ENCODE measurements around the gene ACKR2. TPM values are rescaled to one million over a fixed set of nuclear protein-coding genes. Genes with fewer than 3 reads are reported as not detected.

ACKR2 gene
- total RNA-seq, 1 donor from 2014 or later: 0.88 TPM

GRCh38 chr3:42823351-42823750 lies 14.1 kb downstream of the ACKR2 start:
- Mint-ChIP-seq H3K9me3 (no peaks in the 10 kb centered on the region), H3K4me1 (ENCODE audit: low read depth) (no peaks in the 10 kb centered on the region), H3K36me3 (ENCODE audit: low read depth) (no peaks in the 10 kb centered on the region), H3K27me3 (ENCODE audit: insufficient read depth) (peaks cover 18% of the 10 kb centered on the region), H3K4me3 (no peak overlapping the region), H3K27ac (no peak overlapping the region)
- intact Hi-C loops (cut with micrococcal nuclease): no loop called here
- DNase-seq (ENCODE audit: low spot score): no peak

DNA sequence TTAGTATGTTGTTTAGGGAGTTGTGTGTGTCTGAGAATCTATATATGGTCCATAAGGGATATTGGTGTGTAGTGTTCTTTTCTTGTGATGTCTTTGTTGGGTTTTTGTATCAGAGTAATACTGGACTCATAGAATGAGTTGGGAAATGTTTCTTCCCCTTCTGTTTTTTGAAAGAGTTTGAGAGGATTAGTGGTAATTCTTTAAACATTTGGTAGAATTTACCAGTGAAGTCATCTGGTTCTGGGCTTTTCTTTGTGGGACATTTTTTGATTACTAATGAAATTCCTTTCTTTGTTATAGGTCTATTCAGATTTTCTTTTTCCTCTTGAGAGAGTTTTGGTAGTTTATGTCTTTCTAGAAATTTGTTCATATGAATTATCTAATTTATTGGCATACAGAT lies 16.9 kb downstream of the ACKR2 start:
- intact Hi-C loops (cut with micrococcal nuclease): no loop called here
- Mint-ChIP-seq H3K9me3 (no peaks in the 10 kb centered on the region), H3K4me1 (ENCODE audit: low read depth) (peaks cover 3% of the 10 kb centered on the region), H3K27me3 (ENCODE audit: insufficient read depth) (peaks cover 18% of the 10 kb centered on the region), H3K36me3 (ENCODE audit: low read depth) (no peaks in the 10 kb centered on the region), H3K27ac (no peak overlapping the region), H3K4me3 (no peak overlapping the region)
- DNase-seq (ENCODE audit: low spot score): no peak

GRCh38 chr3:42827023-42827422 lies 17.8 kb downstream of the ACKR2 start:
- intact Hi-C loops (cut with micrococcal nuclease): no loop called here
- Mint-ChIP-seq H3K27me3 (ENCODE audit: insufficient read depth) (peaks cover 17% of the 10 kb centered on the region), H3K4me3 (no peak overlapping the region), H3K27ac (no peak overlapping the region), H3K4me1 (ENCODE audit: low read depth) (peaks cover 9% of the 10 kb centered on the region), H3K9me3 (no peaks in the 10 kb centered on the region), H3K36me3 (ENCODE audit: low read depth) (no peaks in the 10 kb centered on the region)
- DNase-seq (ENCODE audit: low spot score): no peak

DNA sequence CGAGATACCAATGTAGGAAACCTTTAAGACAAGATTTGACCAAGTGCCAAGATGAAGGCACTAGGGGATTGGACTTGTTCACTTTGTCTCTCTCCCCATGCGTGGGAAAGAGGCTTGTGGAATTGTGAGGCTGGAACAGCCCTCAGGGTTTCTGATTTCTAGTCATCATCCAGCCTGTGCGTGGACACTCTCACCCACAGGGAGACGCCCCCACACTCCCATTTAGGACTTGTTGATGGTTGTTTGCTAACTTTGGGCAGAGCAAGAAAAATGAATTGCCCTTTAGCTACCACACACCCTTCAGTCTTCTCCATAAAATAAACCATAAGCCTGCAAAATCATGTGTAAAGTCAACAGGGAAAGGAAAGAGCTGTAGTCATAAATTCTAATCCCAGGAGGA lies 18.4 kb downstream of the ACKR2 start:
- Mint-ChIP-seq H3K4me3 (no peak overlapping the region), H3K9me3 (no peaks in the 10 kb centered on the region), H3K36me3 (ENCODE audit: low read depth) (no peaks in the 10 kb centered on the region), H3K27ac (no peak overlapping the region), H3K27me3 (ENCODE audit: insufficient read depth) (peaks cover 17% of the 10 kb centered on the region), H3K4me1 (ENCODE audit: low read depth) (peaks cover 9% of the 10 kb centered on the region)
- intact Hi-C loops (cut with micrococcal nuclease): no loop called here
- DNase-seq (ENCODE audit: low spot score): no peak

GRCh38 chr3:42829083-42829627 lies 19.9 kb downstream of the ACKR2 start:
- Mint-ChIP-seq H3K27ac (no peak overlapping the region), H3K4me1 (ENCODE audit: low read depth) (peaks cover 9% of the 10 kb centered on the region), H3K27me3 (ENCODE audit: insufficient read depth) (peaks cover 17% of the 10 kb centered on the region), H3K9me3 (no peaks in the 10 kb centered on the region), H3K36me3 (ENCODE audit: low read depth) (no peaks in the 10 kb centered on the region), H3K4me3 (no peak overlapping the region)
- intact Hi-C loops (cut with micrococcal nuclease): no loop called here
- no peak for DNase-seq (ENCODE audit: low spot score)

- no peak for DNase-seq (ENCODE audit: low spot score)
- Mint-ChIP-seq H3K4me1 (ENCODE audit: low read depth) (peaks cover 9% of the 10 kb centered on the region), H3K9me3 (no peaks in the 10 kb centered on the region), H3K36me3 (ENCODE audit: low read depth) (no peaks in the 10 kb centered on the region), H3K4me3 (no peak overlapping the region), H3K27me3 (ENCODE audit: insufficient read depth) (peaks cover 17% of the 10 kb centered on the region), H3K27ac (no peak overlapping the region)
- intact Hi-C loops (cut with micrococcal nuclease): loop anchor here (2.0 to 5.0 kb wide), 2 partner anchors 49 to 672 kb away; no protein-coding TSS in a partner anchor
Measured at GRCh38 chr3:42829628-42830436, 20.6 kb downstream of the ACKR2 start.

GRCh38 chr3:42830437-42831320 lies 21.4 kb downstream of the ACKR2 start:
- peaks cover 9% of the 10 kb centered on the region for H3K4me1 Mint-ChIP-seq (ENCODE audit: low read depth)
- H3K36me3 Mint-ChIP-seq (ENCODE audit: low read depth): no peaks in the 10 kb centered on the region
- no peak overlapping the region for H3K4me3 Mint-ChIP-seq
- H3K9me3 Mint-ChIP-seq: no peaks in the 10 kb centered on the region
- no peak overlapping the region for H3K27ac Mint-ChIP-seq
- H3K27me3 Mint-ChIP-seq (ENCODE audit: insufficient read depth): peaks cover 14% of the 10 kb centered on the region
- DNase-seq (ENCODE audit: low spot score): no peak
- intact Hi-C loops (cut with micrococcal nuclease): loop anchor here (1.0 to 5.0 kb wide), 5 partner anchors 9 to 672 kb away; partner anchors contain the start of gene HIGD1A

- peaks cover 11% of the 10 kb centered on the region for H3K27me3 Mint-ChIP-seq (ENCODE audit: insufficient read depth)
- no peaks in the 10 kb centered on the region for H3K36me3 Mint-ChIP-seq (ENCODE audit: low read depth)
- H3K4me1 Mint-ChIP-seq (ENCODE audit: low read depth): peaks cover 9% of the 10 kb centered on the region
- no peaks in the 10 kb centered on the region for H3K9me3 Mint-ChIP-seq
- DNase-seq (ENCODE audit: low spot score): peak; percentile 59
- intact Hi-C loops (cut with micrococcal nuclease): loop anchor here (1.0 to 5.0 kb wide), 5 partner anchors 8 to 671 kb away; partner anchors contain the start of gene HIGD1A
- H3K27ac Mint-ChIP-seq: no peak overlapping the region
- no peak overlapping the region for H3K4me3 Mint-ChIP-seq
Measured at GRCh38 chr3:42831321-42831713, 22.1 kb downstream of the ACKR2 start.

GRCh38 chr3:42836150-42837123 lies 27.2 kb downstream of the ACKR2 start:
- intact Hi-C loops (cut with micrococcal nuclease): no loop called here
- Mint-ChIP-seq H3K36me3 (ENCODE audit: low read depth) (no peaks in the 10 kb centered on the region), H3K4me1 (ENCODE audit: low read depth) (peaks cover 4% of the 10 kb centered on the region), H3K27ac (no peak overlapping the region), H3K9me3 (no peaks in the 10 kb centered on the region), H3K27me3 (ENCODE audit: insufficient read depth) (peaks cover 2% of the 10 kb centered on the region), H3K4me3 (no peak overlapping the region)
- DNase-seq (ENCODE audit: low spot score): no peak

GRCh38 chr3:42838571-42838970 lies 29.3 kb downstream of the ACKR2 start:
- Mint-ChIP-seq H3K27me3 (ENCODE audit: insufficient read depth) (peaks cover 2% of the 10 kb centered on the region), H3K4me1 (ENCODE audit: low read depth) (no peaks in the 10 kb centered on the region), H3K36me3 (ENCODE audit: low read depth) (no peaks in the 10 kb centered on the region), H3K9me3 (no peaks in the 10 kb centered on the region), H3K27ac (no peak overlapping the region), H3K4me3 (no peak overlapping the region)
- DNase-seq (ENCODE audit: low spot score): no peak
- intact Hi-C loops (cut with micrococcal nuclease): no loop called here

GRCh38 chr3:42839616-42840015 lies 30.4 kb downstream of the ACKR2 start:
- H3K4me3 Mint-ChIP-seq: no peak overlapping the region
- no peaks in the 10 kb centered on the region for H3K4me1 Mint-ChIP-seq (ENCODE audit: low read depth)
- H3K36me3 Mint-ChIP-seq (ENCODE audit: low read depth): no peaks in the 10 kb centered on the region
- intact Hi-C loops (cut with micrococcal nuclease): loop anchor here (1.0 kb wide), 2 partner anchors 8 to 58 kb away; no protein-coding TSS in a partner anchor
- DNase-seq (ENCODE audit: low spot score): peak; percentile 5
- H3K27ac Mint-ChIP-seq: no peak overlapping the region
- no peaks in the 10 kb centered on the region for H3K9me3 Mint-ChIP-seq
- peaks cover 2% of the 10 kb centered on the region for H3K27me3 Mint-ChIP-seq (ENCODE audit: insufficient read depth)

GRCh38 chr3:42841332-42841731 lies 32.1 kb downstream of the ACKR2 start:
- no peak for DNase-seq (ENCODE audit: low spot score)
- peaks cover 2% of the 10 kb centered on the region for H3K27me3 Mint-ChIP-seq (ENCODE audit: insufficient read depth)
- H3K9me3 Mint-ChIP-seq: no peaks in the 10 kb centered on the region
- no peak overlapping the region for H3K27ac Mint-ChIP-seq
- H3K36me3 Mint-ChIP-seq (ENCODE audit: low read depth): no peaks in the 10 kb centered on the region
- intact Hi-C loops (cut with micrococcal nuclease): no loop called here
- no peak overlapping the region for H3K4me3 Mint-ChIP-seq
- H3K4me1 Mint-ChIP-seq (ENCODE audit: low read depth): no peaks in the 10 kb centered on the region

Data from activated T-helper 1 cell treated with anti-CD3 and anti-CD28 coated beads, Interleukin-12 subunit alpha, Interleukin-12 subunit beta, Interleukin-2, Interleukin-4 antibody, amounts not matched to agents 30 ng/mL and 10 ng/mL and 1 ng/mL, durations not matched to agents 14 hours and 24 hours and 36 hours (primary cell).